Activated naive CD4-positive, alpha-beta T cell treated with anti-CD3 and anti-CD28 coated beads for 36 hours (primary cell): ENCODE results near the gene ZFP14. TPM values are rescaled to one million over a fixed set of nuclear protein-coding genes. Genes with fewer than 3 reads are reported as not detected.
A peak's percentile ranks its signal among the peaks of the same experiment; 100 is the strongest.
"Not testable (repeated sequence)": the region's sequence is repeated elsewhere in the genome, so short reads cannot be mapped to it uniquely, and the experiment has no call there.

Source experiments
- CTCF ChIA-PET: fragments of 350-600 bp; sonication (Branson Sonifier 250); formaldehyde crosslinking; loops from one replicate; lab custom pipeline; 2021; ENCODE audit warnings: antibody characterized with exemption; lab: Charles Lee
- DNase-seq: peaks from one replicate; pipeline ENCODE4 v3.0.0-alpha.2; 2020
- H3K27ac Mint-ChIP-seq: one replicate; pipeline ENCODE4 v1.8.0; 2021; ENCODE audit warnings: mild to moderate bottlenecking, mixed read lengths
- H3K27me3 Mint-ChIP-seq: one replicate; pipeline ENCODE4 v1.8.0; 2021; ENCODE audit warnings: low read depth, mixed read lengths
- H3K36me3 Mint-ChIP-seq: one replicate; pipeline ENCODE4 v1.8.0; 2021; ENCODE audit warnings: low read depth, mixed read lengths
- H3K4me1 Mint-ChIP-seq: one replicate; pipeline ENCODE4 v1.8.0; 2021; ENCODE audit warnings: low read depth, mixed read lengths
- H3K4me3 Mint-ChIP-seq: one replicate; pipeline ENCODE4 v1.8.0; 2021; ENCODE audit warnings: mild to moderate bottlenecking, moderate library complexity, mixed read lengths
- H3K9me3 Mint-ChIP-seq: one replicate; pipeline ENCODE4 v1.8.0; 2021; ENCODE audit warnings: mixed read lengths
- intact Hi-C: fragments of 100-400 bp; cut with micrococcal nuclease; formaldehyde crosslinking; loops from one replicate; pipeline ENCODE4 v1.15.1; 2023
- total RNA-seq, 2 experiments: library from RNA; stranded (reverse); gene quantifications; one replicate each; pipeline ENCODE4 v1.2.3, GENCODE V29; 2021

ZFP14 gene
- total RNA-seq, 2 experiments from 2014 or later, result 2.2 to 3.1 TPM

DNA sequence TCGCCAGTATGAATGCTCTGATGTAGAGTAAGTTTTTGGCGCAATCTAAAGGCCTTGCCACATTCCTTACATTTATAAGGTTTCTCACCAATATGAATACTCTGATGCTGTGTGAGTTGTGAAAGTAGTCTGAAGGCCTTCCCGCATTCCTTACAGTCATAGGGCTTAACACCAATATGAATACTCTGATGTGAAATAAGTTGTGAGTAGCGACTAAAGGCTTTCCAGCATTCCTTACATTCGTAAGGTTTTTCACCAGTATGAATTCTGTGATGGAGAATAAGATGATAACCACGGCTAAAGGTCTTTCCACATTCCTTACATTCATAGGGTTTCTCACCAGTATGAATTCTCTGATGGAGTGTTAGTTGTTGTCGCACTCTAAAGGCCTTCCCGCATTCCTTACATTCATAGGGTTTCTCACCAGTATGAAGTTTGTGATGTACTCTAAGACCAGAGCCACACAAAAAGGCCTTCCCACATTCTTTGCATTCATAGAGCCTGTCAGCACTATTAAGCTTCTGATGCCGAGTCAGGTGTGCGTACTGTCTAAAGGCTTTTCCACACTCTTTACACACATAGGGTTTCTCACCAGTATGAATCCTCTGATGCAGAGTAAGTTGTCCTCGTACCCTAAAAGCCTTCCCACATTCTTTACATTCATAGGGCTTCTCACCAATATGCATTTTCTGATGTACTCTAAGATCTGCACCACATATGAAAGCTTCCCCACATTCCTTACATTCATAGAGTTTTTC lies 14.1 kb upstream of the ZFP14 start:
- Mint-ChIP-seq H3K27me3 (no peaks in the 10 kb centered on the region), H3K4me3 (no peak overlapping the region), H3K4me1 (no peaks in the 10 kb centered on the region), H3K27ac (no peak overlapping the region), H3K9me3 (peaks cover 50% of the 10 kb centered on the region), H3K36me3 (peaks cover 59% of the 10 kb centered on the region)
- CTCF ChIA-PET, result no interaction called here
- no peak for DNase-seq
- intact Hi-C loops, result no loop called here

DNA sequence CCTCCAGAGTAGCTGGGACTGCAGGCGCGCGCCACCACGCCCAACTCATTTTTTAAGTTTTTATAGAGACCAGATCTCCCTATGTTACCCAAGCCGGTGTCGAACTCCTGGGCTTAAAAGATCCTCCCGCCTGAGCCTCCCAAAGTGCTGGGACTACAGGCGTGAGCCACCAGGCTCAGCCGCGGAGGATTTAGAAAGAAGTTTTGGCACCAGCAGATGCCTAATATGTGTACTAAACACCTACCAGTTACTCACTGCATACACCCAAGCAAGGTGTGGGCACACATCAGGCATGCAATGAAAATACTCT lies 464 bp upstream of the ZFP14 start:
- no peak for DNase-seq
- intact Hi-C loops, result loop anchor here (1.0 to 2.0 kb wide), 9 partner anchors 39 to 594 kb away; partner anchors contain the start of genes ZFP82, ZNF146, ZNF260 and ZNF345
- Mint-ChIP-seq H3K27me3 (no peaks in the 10 kb centered on the region), H3K4me3 (peak overlapping the region; percentile 90), H3K36me3 (peaks cover 19% of the 10 kb centered on the region), H3K27ac (no peak overlapping the region), H3K4me1 (peaks cover 10% of the 10 kb centered on the region), H3K9me3 (peaks cover 17% of the 10 kb centered on the region)
- CTCF ChIA-PET, result interaction anchor here (0.5 to 0.7 kb wide), 2 partner anchors 13 to 368 kb away, joined by 3 to 6 read pairs; no protein-coding TSS in a partner anchor

DNA sequence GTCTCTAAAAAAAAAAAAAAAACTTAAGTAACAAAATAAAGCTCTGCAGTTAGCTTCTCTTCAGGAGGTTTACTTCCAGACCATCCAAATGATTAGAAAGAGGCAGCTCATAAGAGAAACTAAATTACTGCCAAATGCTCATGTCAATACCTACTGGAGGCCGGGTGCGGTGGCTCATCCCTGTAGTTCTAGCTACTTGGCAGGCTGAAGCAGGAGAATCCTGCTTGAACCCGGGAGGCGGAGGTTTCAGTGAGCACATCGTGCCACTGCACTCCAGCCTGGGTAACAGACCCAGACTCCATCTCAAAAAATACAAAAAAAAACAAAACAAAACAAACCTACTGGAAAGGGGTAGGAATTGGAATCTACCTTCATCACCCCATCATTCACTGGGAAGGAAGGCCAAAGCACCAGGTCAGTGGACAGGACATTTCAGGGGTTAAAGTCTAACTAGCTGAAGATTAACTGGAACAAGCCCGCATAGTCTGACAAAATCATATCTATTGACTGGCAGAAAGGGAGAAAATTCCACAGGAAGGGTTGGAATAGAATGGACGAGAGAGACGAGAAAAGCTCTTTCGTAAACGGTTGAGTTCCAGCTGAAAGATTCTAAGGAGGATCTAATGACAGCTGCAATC lies 1.3 kb downstream of the ZFP14 start:
- Mint-ChIP-seq H3K4me3 (peak overlapping the region; percentile 90), H3K27ac (no peak overlapping the region), H3K4me1 (peaks cover 10% of the 10 kb centered on the region), H3K27me3 (no peaks in the 10 kb centered on the region), H3K36me3 (peaks cover 24% of the 10 kb centered on the region), H3K9me3 (peaks cover 19% of the 10 kb centered on the region)
- no peak for DNase-seq
- CTCF ChIA-PET, result interaction anchor here (0.6 to 0.7 kb wide), 2 partner anchors 193 to 251 kb away, joined by 3 to 4 read pairs; no protein-coding TSS in a partner anchor
- intact Hi-C loops, result loop anchor here (2.0 kb wide), 6 partner anchors 41 to 473 kb away; partner anchors contain the start of genes ZFP82, ZNF146, ZNF345 and ZNF565

DNA sequence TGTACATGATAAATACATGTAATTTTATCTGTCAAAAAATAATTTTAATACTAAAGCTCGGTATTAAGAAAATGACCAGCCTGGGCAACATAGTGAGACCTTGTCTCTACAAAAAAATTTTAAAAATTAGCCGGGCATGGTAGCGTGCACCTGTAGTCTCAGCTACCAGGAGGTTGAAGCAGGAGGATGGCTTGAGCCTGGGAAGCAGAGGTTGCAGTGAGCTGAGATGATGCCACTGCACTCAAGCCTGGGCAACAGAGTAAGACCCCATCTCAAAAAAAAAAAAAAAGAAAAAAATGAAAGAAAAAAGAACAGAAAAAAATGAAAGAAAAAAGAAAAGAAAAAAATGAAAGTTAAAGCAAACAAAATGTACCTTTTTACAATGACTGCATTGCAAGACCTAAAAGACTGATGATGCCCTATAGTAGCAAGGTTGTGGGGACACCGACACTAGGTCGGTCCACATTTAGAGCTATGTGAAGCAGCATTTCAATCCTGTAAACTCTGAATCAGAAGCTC lies 5.3 kb downstream of the ZFP14 start:
- intact Hi-C loops, result no loop called here
- CTCF ChIA-PET, result no interaction called here
- no peak overlapping the region for H3K27ac Mint-ChIP-seq

DNA sequence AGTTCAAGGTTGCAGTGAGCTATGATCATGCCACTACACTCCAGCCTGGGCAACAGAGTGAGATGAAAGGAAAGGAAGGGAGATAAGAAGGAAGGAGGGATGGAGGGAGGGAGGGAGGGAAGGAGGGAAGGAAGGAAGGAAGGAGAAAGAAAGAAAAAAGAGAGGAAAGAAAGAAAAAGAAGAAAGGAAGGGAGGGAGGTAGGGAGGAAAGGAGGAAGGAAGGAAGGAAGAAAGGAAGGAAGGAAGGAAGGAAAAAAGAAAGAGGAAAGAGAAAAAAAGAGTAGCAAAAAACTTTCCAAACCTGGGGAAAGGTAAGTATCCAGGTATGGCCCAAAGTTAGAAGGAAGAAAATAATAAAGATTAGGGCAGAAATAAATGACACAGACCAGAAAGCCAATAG lies 7.1 kb downstream of the ZFP14 start:
- Mint-ChIP-seq H3K27ac (no peak overlapping the region), H3K4me1 (peaks cover under 1% of the 10 kb centered on the region), H3K9me3 (peaks cover 49% of the 10 kb centered on the region), H3K27me3 (no peaks in the 10 kb centered on the region), H3K36me3 (peaks cover 69% of the 10 kb centered on the region), H3K4me3 (no peak overlapping the region)
- no peak for DNase-seq
- CTCF ChIA-PET, result no interaction called here
- intact Hi-C loops, result no loop called here

More for the DNA sequence above, 5.3 kb downstream of the ZFP14 start:
- Mint-ChIP-seq H3K27me3 (no peaks in the 10 kb centered on the region), H3K36me3 (peaks cover 52% of the 10 kb centered on the region), H3K9me3 (peaks cover 41% of the 10 kb centered on the region), H3K4me3 (no peak overlapping the region), H3K4me1 (peaks cover 10% of the 10 kb centered on the region)
- DNase-seq, result no peak

DNA sequence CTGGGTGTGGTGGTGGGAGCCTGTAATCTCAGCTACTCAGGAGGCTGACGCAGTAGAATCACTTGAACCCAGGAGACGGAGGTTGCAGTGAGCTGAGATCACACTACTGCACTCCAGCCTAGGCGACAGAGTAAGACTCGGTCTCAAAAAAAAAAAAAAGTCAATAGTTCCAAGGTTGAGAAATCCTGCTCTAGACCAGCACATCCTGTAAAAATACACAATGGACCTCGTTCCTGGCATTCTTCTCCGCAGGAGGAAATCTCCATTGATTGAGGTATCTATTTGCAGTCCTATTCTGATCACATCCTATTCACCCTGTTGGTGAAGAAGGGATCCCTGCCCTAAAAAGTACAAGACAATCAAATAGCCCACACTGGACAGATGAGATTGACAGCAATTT lies 15.2 kb downstream of the ZFP14 start:
- no peak overlapping the region for H3K27ac Mint-ChIP-seq
- no peak overlapping the region for H3K4me3 Mint-ChIP-seq
- H3K27me3 Mint-ChIP-seq, result no peaks in the 10 kb centered on the region
- no peak for DNase-seq
- peaks cover 90% of the 10 kb centered on the region for H3K36me3 Mint-ChIP-seq
- no peaks in the 10 kb centered on the region for H3K4me1 Mint-ChIP-seq
- peaks cover 34% of the 10 kb centered on the region for H3K9me3 Mint-ChIP-seq
- intact Hi-C loops, result no loop called here
- CTCF ChIA-PET, result no interaction called here

DNA sequence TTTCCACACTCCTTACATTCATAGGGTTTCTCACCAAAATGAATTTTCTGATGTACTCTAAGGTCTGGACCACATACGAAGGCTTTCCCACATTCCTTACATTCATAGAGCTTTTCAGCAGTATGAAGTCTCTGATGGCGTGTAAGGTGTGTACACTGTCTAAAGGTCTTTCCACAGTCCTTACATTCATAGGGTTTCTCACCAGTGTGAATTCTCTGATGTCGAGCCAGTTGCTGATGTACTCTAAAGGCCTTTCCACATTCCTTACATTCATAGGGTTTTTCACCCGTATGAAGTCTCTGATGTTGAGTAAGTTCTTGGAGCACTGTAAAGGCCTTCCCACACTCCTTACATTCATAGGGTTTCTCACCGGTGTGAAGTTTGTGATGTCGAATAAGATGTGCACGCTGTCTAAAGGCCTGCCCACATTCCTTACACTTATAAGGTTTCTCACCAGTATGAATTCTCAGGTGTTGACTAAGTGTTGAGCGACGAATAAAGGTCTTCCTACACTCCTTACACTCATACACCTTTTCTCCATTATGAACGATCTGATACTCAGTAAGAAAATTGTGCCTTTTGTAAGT lies 38.1 kb downstream of the ZFP14 start:
- peaks cover 75% of the 10 kb centered on the region for H3K36me3 Mint-ChIP-seq
- H3K27me3 Mint-ChIP-seq, result no peaks in the 10 kb centered on the region
- H3K27ac Mint-ChIP-seq, result no peak overlapping the region
- H3K9me3 Mint-ChIP-seq, result peaks cover 58% of the 10 kb centered on the region
- intact Hi-C loops, result no loop called here
- H3K4me3 Mint-ChIP-seq, result no peak overlapping the region
- H3K4me1 Mint-ChIP-seq, result no peaks in the 10 kb centered on the region
- DNase-seq, result no peak
- CTCF ChIA-PET, result no interaction called here

DNA sequence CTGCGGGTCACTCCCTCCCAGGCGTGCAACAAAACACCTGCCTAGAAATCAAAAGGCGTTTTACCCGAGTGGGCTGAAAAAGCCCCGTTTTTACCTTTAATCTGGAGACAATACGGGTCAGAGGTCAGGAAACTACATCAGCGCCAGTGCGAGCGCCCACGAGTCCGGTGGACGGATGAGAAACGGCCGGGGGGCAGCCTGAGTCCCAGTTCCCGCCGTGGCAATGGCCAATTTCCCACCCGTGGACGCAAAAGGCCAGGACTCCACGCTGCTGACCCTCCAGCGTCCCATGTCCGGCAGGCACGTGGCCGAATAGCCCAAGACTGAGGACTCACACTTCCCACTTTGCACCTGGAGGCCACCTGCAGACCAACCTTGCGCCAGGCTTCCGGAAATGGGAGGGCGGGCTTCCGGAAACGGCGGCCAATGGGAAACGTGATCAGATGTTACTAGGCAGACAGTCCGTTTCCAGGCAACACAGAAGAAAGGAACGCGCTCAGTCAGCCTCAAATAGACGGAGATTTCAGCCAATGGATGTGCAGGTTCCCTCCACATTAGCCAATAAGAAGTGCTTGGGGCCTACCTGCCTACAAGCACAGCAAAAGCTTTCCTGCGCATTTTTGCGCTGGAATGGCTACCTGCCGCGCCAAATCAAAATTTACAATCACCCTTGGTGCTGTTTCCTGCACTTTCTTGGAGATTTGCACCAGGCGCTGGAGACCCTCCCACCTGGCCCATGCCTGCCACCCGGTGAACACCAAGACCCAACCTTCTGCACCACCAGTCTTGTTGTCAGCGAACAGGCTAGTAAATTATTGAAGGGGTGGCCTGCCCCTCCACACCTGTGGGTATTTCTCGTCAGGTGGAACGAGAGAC lies 47.4 kb downstream of the ZFP14 start:
- Mint-ChIP-seq H3K36me3 (peaks cover 55% of the 10 kb centered on the region), H3K27me3 (no peaks in the 10 kb centered on the region), H3K27ac (no peak overlapping the region), H3K4me3 (peak overlapping the region; percentile 34), H3K9me3 (peaks cover 54% of the 10 kb centered on the region), H3K4me1 (peaks cover 4% of the 10 kb centered on the region)
- intact Hi-C loops, result no loop called here
- CTCF ChIA-PET, result no interaction called here
- DNase-seq, result peak; percentile 63

DNA sequence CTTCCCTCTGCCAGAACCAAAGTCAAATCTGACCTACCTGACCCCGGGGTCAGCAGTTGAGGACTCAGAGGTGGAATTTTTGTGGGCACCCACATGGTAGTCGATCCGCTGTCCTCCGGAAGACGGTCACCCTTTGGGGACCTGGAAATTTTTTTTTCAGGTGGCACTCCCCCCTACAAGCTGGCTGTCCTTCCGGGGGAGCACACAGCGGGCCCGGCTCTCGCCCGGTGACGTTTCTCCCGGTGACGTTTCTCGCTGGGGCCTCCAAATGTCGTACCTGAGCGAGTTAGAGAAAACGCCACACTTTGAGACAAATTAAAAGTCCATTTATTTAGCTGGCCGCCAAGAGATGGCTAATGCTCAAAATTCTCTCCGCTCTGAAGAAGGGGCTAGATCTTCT lies 48.8 kb downstream of the ZFP14 start:
- Mint-ChIP-seq H3K9me3 (peaks cover 57% of the 10 kb centered on the region), H3K4me1 (peaks cover 4% of the 10 kb centered on the region), H3K36me3 (peaks cover 50% of the 10 kb centered on the region), H3K27me3 (no peaks in the 10 kb centered on the region), H3K27ac (no peak overlapping the region), H3K4me3 (no peak overlapping the region)
- intact Hi-C loops, result no loop called here
- DNase-seq, result no peak
- CTCF ChIA-PET, result interaction anchor here (0.6 kb wide), 1 partner anchor 771 kb away, joined by 3 read pairs; no protein-coding TSS in a partner anchor

DNA sequence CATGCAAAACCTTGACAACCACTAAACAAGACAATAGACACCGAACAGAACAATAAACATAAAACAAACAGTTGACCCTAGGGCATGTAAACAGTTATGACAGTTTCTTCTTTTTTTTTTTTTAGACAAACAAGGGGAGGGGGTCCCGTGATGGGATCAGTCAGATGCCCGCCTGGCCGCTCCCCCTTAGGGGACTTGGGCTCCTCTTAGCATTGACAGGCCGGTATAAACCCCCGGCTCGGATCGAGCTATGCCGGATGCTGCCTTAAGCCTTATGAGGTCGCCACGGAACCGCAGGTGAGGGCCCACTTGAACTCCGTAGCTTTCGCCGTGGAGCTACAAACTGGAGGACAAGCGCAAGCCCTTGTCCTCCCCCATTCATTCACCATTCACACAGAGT lies 49.5 kb downstream of the ZFP14 start:
- H3K4me3 Mint-ChIP-seq, intact Hi-C loops: not testable (repeated sequence)
- peaks cover 64% of the 10 kb centered on the region for H3K9me3 Mint-ChIP-seq

DNA sequence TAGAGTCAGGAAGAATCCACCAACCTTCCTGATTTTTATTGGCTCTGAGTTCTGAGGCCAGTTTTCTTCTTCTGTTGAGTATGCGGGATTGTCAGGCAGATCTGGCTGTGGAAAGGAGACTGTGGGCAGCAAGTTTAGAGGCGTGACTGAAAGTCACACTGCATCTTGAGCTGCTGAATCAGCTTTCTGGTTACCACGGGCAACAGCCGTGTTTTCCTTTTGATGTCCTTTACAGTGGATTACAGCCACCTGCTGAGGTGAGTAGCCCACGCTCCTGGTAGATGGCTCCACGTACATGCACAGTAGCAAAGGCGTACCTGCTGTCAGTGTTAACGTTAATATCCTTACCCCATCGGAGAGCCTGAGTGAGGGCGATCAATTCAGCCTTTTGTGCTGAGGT lies 52.4 kb downstream of the ZFP14 start:
- CTCF ChIA-PET, H3K27ac Mint-ChIP-seq, DNase-seq, H3K4me1 Mint-ChIP-seq, H3K4me3 Mint-ChIP-seq, intact Hi-C loops, H3K27me3 Mint-ChIP-seq: not testable (repeated sequence)
- Mint-ChIP-seq H3K9me3 (peaks cover 62% of the 10 kb centered on the region), H3K36me3 (peaks cover 48% of the 10 kb centered on the region)

More for the DNA sequence above, 49.5 kb downstream of the ZFP14 start:
- CTCF ChIA-PET, H3K27me3 Mint-ChIP-seq, DNase-seq, H3K27ac Mint-ChIP-seq, H3K4me1 Mint-ChIP-seq: not testable (repeated sequence)
- H3K36me3 Mint-ChIP-seq, result peaks cover 54% of the 10 kb centered on the region

DNA sequence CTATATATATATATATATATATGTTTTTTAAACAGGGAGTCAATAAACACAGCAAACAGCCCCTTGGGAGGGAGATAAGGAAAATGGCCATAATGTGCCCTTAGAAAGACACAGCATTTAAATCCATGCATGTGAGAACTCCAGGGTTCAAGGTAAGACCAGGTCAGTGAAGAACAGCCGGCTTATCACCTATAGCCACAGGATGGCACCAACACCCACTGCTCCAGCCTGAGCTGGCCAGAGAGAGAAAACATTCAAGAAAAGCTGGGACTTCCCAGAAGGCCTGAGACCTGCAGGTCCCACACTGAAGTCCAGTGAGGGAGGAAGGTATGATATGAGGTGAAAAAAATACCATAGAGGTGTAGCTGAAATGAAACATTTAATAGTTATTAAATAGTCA lies 63.8 kb downstream of the ZFP14 start:
- intact Hi-C loops, H3K4me3 Mint-ChIP-seq, H3K4me1 Mint-ChIP-seq, H3K27me3 Mint-ChIP-seq, H3K36me3 Mint-ChIP-seq, CTCF ChIA-PET, H3K27ac Mint-ChIP-seq, DNase-seq: not testable (repeated sequence)
- H3K9me3 Mint-ChIP-seq, result peaks cover 14% of the 10 kb centered on the region
